K562 (cell line): ENCODE results near the gene IL31.

Experiments used
- AFF4 ChIP-seq: sonication (generic); formaldehyde crosslinking; IDR thresholded peaks from 2 replicates; pipeline ENCODE4 v1.8.0; 2023; ENCODE audit warnings: mild to moderate bottlenecking, missing genetic modification reagents
- CHD1 ChIP-seq: fragments of 200-600 bp; sonication (generic); IDR thresholded peaks from one replicate; pipeline ENCODE4 v1.6.1; 2012; ENCODE audit warnings: mild to moderate bottlenecking, moderate library complexity, low read length, inconsistent platforms
- CREB1 ChIP-seq, 2 experiments: sonication (generic) in 1 of 2; formaldehyde crosslinking in 1 of 2; IDR thresholded peaks; 2 replicates each; pipeline versions ENCODE4 v1.6.1 to v1.8.0; 2012 to 2022; ENCODE audit warnings: inconsistent platforms in 1 of 2, mild to moderate bottlenecking in 1 of 2, missing genetic modification reagents in 1 of 2, moderate library complexity in 1 of 2
- CTCF ChIP-seq, 3 experiments: IDR thresholded peaks in 2 of 3; conservative IDR thresholded peaks in 1 of 3; 2 replicates each; pipeline ENCODE4 v1.5.1; 2011 to 2012; ENCODE audit warnings: low read length in 3 of 3, mild to moderate bottlenecking in 3 of 3, control low read depth in 2 of 3, improper control_type of control experiment in 1 of 3, inconsistent platforms in 1 of 3, low read depth in 1 of 3, mixed read lengths in 1 of 3, moderate library complexity in 1 of 3; ENCODE audit not compliant: insufficient read depth in 2 of 3
- EP300 ChIP-seq: IDR thresholded peaks from 2 replicates; pipeline ENCODE4 v1.6.1; 2012; ENCODE audit warnings: low read length, improper control_type of control experiment
- MLLT1 ChIP-seq, 2 experiments: fragments of 450-650 bp; IDR thresholded peaks; 2 replicates each; pipeline ENCODE4 v1.6.1; 2016
- MTA3 ChIP-seq: fragments of 450-650 bp; formaldehyde crosslinking; IDR thresholded peaks from 2 replicates; pipeline ENCODE4 v1.6.1; 2017; ENCODE audit warnings: mild to moderate bottlenecking, borderline replicate concordance
- POLR2A ChIP-seq: fragments of 450-650 bp; conservative IDR thresholded peaks from 2 replicates; pipeline ENCODE4 v1.6.1; 2016
- TCF7 ChIP-seq: sonication (generic); IDR thresholded peaks from 2 replicates; pipeline ENCODE4 v1.6.1; 2016; ENCODE audit warnings: antibody characterized with exemption, borderline replicate concordance
- ZNF398 ChIP-seq: fragments of 250-450 bp; sonication (Bioruptor Pico); IDR thresholded peaks from 2 replicates; pipeline ENCODE4 v1.8.0; 2021; ENCODE audit warnings: moderate library complexity, mild to moderate bottlenecking, inconsistent platforms

GRCh38 chr12:122206976-122207375 is 33.0 kb upstream of the IL31 start:
- 0 out of 2 replicates have a peak, but pooled peaks have one; percentile 36 for TF ChIP-seq POLR2A
- no peak for TF ChIP-seq CTCF (IDR thresholded peaks at IDR 0.05 in 2 of 3, conservative IDR thresholded peaks at IDR 0.05 in 1 of 3; ENCODE audit: insufficient read depth in 2 of 3, low read depth in 1 of 3, low read length in 3 of 3)
- TF ChIP-seq CREB1 (IDR thresholded peaks at IDR 0.05): no peak
- no peak for TF ChIP-seq CREB1 (CRISPR knock-in tag; IDR thresholded peaks at IDR 0.05)
- no peak for TF ChIP-seq ZNF398 (CRISPR knock-in tag)
- no peak for TF ChIP-seq TCF7
- TF ChIP-seq MLLT1 (IDR thresholded peaks at IDR 0.05): no peak
- TF ChIP-seq CHD1: no peak
- no peak for TF ChIP-seq EP300
- no peak for TF ChIP-seq AFF4 (CRISPR knock-in tag)
- no peak for TF ChIP-seq MTA3
